CD14-positive monocyte (primary cell): Measurements from ENCODE around the gene MAST4. TPM values are rescaled to one million over a fixed set of nuclear protein-coding genes. Genes with fewer than 3 reads are reported as not detected.

Experiments
- DNase-seq, 3 donors: peaks; one replicate each; pipeline ENCODE4 v3.0.0-alpha.2; 2011 to 2022
- H2AFZ ChIP-seq: 2 replicates; pipeline ENCODE4 v1.6.0; 2012; ENCODE audit warnings: mild to moderate bottlenecking, low read depth, low read length, inconsistent platforms; ENCODE audit not compliant: insufficient read depth, poor library complexity, severe bottlenecking
- H3K27ac ChIP-seq, 2 donors: 1 replicate in 1 of 2; 2 replicates in 1 of 2; pipeline ENCODE4 v1.5.1; 2012 to 2013; ENCODE audit warnings: low read length in 2 of 2, control low read depth in 1 of 2, inconsistent platforms in 1 of 2, low read depth in 1 of 2, mild to moderate bottlenecking in 1 of 2
- H3K27me3 ChIP-seq, 2 donors: one replicate each; pipeline versions ENCODE4 v1.6.0 to v1.6.1; 2011 to 2013; ENCODE audit warnings: low read length in 2 of 2; ENCODE audit not compliant: control insufficient read depth in 2 of 2, insufficient read depth in 2 of 2
- H3K36me3 ChIP-seq, 2 donors: replicated peaks in 1 of 2; 1 replicate in 1 of 2; 2 replicates in 1 of 2; pipeline versions ENCODE4 v1.5.1 to v1.6.1; 2012 to 2013; ENCODE audit warnings: low read length in 2 of 2, control low read depth in 1 of 2, inconsistent platforms in 1 of 2, mild to moderate bottlenecking in 1 of 2; ENCODE audit not compliant: insufficient read depth in 2 of 2, control insufficient read depth in 1 of 2
- H3K4me1 ChIP-seq, 2 donors: 1 replicate in 1 of 2; 2 replicates in 1 of 2; pipeline versions ENCODE4 v1.5.1 to v1.6.1; 2012 to 2013; ENCODE audit warnings: low read length in 2 of 2, control low read depth in 1 of 2, inconsistent platforms in 1 of 2, mild to moderate bottlenecking in 1 of 2, moderate library complexity in 1 of 2; ENCODE audit not compliant: insufficient read depth in 2 of 2, control insufficient read depth in 1 of 2
- H3K4me2 ChIP-seq: replicated peaks from 2 replicates; pipeline ENCODE3; 2012; ENCODE audit warnings: low read length, moderate library complexity, mild to moderate bottlenecking; ENCODE audit not compliant: poor library complexity, severe bottlenecking; ENCODE audit errors: extremely low read depth
- H3K4me3 ChIP-seq, 3 experiments: fragments of 200-600 bp in 1 of 3; sonication (generic) in 1 of 3; replicated peaks in 1 of 3; 1 replicate in 2 of 3; 2 replicates in 1 of 3; pipeline ENCODE4 v1.5.1; 2011 to 2013; ENCODE audit warnings: low read length in 3 of 3, mild to moderate bottlenecking in 3 of 3, control low read depth in 2 of 3, low read depth in 2 of 3, inconsistent platforms in 1 of 3, moderate library complexity in 1 of 3
- H3K79me2 ChIP-seq: 2 replicates; pipeline ENCODE4 v1.6.0; 2012; ENCODE audit warnings: mild to moderate bottlenecking, control low read depth, inconsistent platforms, low read length, moderate library complexity; ENCODE audit not compliant: insufficient read depth
- H3K9ac ChIP-seq: 2 replicates; pipeline ENCODE4 v1.6.0; 2017; ENCODE audit warnings: low read length, mild to moderate bottlenecking; ENCODE audit not compliant: insufficient read depth, poor library complexity, severe bottlenecking
- H3K9me3 ChIP-seq, 2 donors: replicated peaks in 1 of 2; 1 replicate in 1 of 2; 2 replicates in 1 of 2; pipeline versions ENCODE4 v1.5.1 to v1.6.1; 2012 to 2013; ENCODE audit warnings: low read length in 2 of 2, control low read depth in 1 of 2; ENCODE audit not compliant: control insufficient read depth in 1 of 2, insufficient read depth in 1 of 2
- H4K20me1 ChIP-seq: 2 replicates; pipeline ENCODE4 v1.6.0; 2012; ENCODE audit warnings: mild to moderate bottlenecking, low read length, control low read depth, moderate library complexity; ENCODE audit not compliant: insufficient read depth
- H3K27ac Mint-ChIP-seq, 7 donors: one replicate each; pipeline ENCODE4 v1.8.0; 2020; ENCODE audit warnings: mild to moderate bottlenecking in 7 of 7, mixed read lengths in 7 of 7, moderate library complexity in 6 of 7, inconsistent platforms in 2 of 7
- H3K27me3 Mint-ChIP-seq, 3 donors: one replicate each; pipeline ENCODE4 v1.8.0; 2021 to 2022; ENCODE audit warnings: low read depth in 3 of 3, mild to moderate bottlenecking in 3 of 3, mixed read lengths in 3 of 3, moderate library complexity in 3 of 3, inconsistent platforms in 1 of 3
- H3K36me3 Mint-ChIP-seq, 2 donors: one replicate each; pipeline ENCODE4 v1.8.0; 2020; ENCODE audit warnings: mixed read lengths in 2 of 2, inconsistent platforms in 1 of 2, mild to moderate bottlenecking in 1 of 2
- H3K4me1 Mint-ChIP-seq: one replicate; pipeline ENCODE4 v1.8.0; 2020; ENCODE audit warnings: mild to moderate bottlenecking, mixed read lengths
- H3K4me3 Mint-ChIP-seq, 2 donors: one replicate each; pipeline ENCODE4 v1.8.0; 2020; ENCODE audit warnings: mild to moderate bottlenecking in 2 of 2, mixed read lengths in 2 of 2, moderate library complexity in 1 of 2
- H3K9me3 Mint-ChIP-seq, 7 donors: one replicate each; pipeline ENCODE4 v1.8.0; 2020 to 2022; ENCODE audit warnings: mixed read lengths in 7 of 7, mild to moderate bottlenecking in 6 of 7, moderate library complexity in 6 of 7, inconsistent platforms in 2 of 7
- CTCF ChIP-seq: fragments of 200-600 bp; IDR thresholded peaks from one replicate; pipeline ENCODE4 v1.8.0; 2022; ENCODE audit warnings: antibody characterized with exemption, mild to moderate bottlenecking
- WGBS: methylation state at CpG from one replicate; pipeline ENCODE4 v1.1.5; 2013; ENCODE audit warnings: missing lambda C conversion rate; ENCODE audit not compliant: insufficient coverage; 5-methylcytosine and 5-hydroxymethylcytosine counted together
- intact Hi-C, 2 donors: fragments of 100-400 bp; cut with micrococcal nuclease; formaldehyde crosslinking; loops; one replicate each; pipeline versions ENCODE4 v1.15.0 to v1.15.1; 2023
- polyA plus RNA-seq, 3 donors: library from polyadenylated mRNA; depleted of rRNA in 1 of 3; unstranded in 2 of 3; stranded (reverse) in 1 of 3; fragments of 300-500 nt in 2 of 3; fragments of >200 nt in 1 of 3; fragmentation: Illumina TruSeq in 2 of 3; gene quantifications; 1 replicate in 2 of 3; 2 replicates in 1 of 3; pipeline ENCODE4 v1.2.3, GENCODE V29; 2012 to 2021

MAST4 gene
- polyA plus RNA-seq, 3 donors = 0.03 to 0.24 TPM; not detected in 1

GRCh38 chr5:66652818-66653217 lies 56.6 kb downstream of the MAST4 start:
- Mint-ChIP-seq H3K9me3 (peaks cover 0 to 5% (median 0%) of the 10 kb centered on the region in 7 donors), H3K27me3 (peaks cover 0 to 4% (median 0%) of the 10 kb centered on the region in 3 donors), H3K4me3 (no peak overlapping the region), H3K27ac (no peak overlapping the region), H3K36me3 (no peaks in the 10 kb centered on the region), H3K4me1 (no peaks in the 10 kb centered on the region)
- Histone ChIP-seq H3K9me3 (peaks cover 0 to 5% of the 10 kb centered on the region in 2 donors), H3K4me1 (no peaks in the 10 kb centered on the region), H4K20me1 (no peaks in the 10 kb centered on the region), H2AFZ (no peak overlapping the region), H3K27me3 (no peaks in the 10 kb centered on the region), H3K4me2 (no peak overlapping the region), H3K9ac (no peak overlapping the region), H3K27ac (no peak overlapping the region), H3K4me3 (no peak overlapping the region), H3K79me2 (no peaks in the 10 kb centered on the region), H3K36me3 (no peaks in the 10 kb centered on the region)
- no peak for TF ChIP-seq CTCF
- no CpG with 5 or more reads among the region's 3 CpGs for WGBS
- no peak for DNase-seq
- intact Hi-C loops = no loop called here

- no peak overlapping the region for H3K27ac Mint-ChIP-seq
- no peak overlapping the region for H3K4me3 Mint-ChIP-seq
These were observed 57.1 kb downstream of the MAST4 start for GRCh38 chr5:66653325-66653724.

More at GRCh38 chr5:66653325-66653724, 57.1 kb downstream of the MAST4 start:
- H3K4me1 Mint-ChIP-seq = no peaks in the 10 kb centered on the region
- intact Hi-C loops = no loop called here
- Histone ChIP-seq H3K36me3 (no peaks in the 10 kb centered on the region), H2AFZ (no peak overlapping the region), H3K9ac (no peak overlapping the region), H3K4me3 (no peak overlapping the region), H3K4me1 (no peaks in the 10 kb centered on the region), H3K79me2 (no peaks in the 10 kb centered on the region), H4K20me1 (no peaks in the 10 kb centered on the region), H3K9me3 (peaks cover 0 to 5% of the 10 kb centered on the region in 2 donors), H3K4me2 (no peak overlapping the region), H3K27me3 (no peaks in the 10 kb centered on the region), H3K27ac (no peak overlapping the region)
- DNase-seq = no peak
- H3K9me3 Mint-ChIP-seq = peaks cover 0 to 5% (median 0%) of the 10 kb centered on the region in 7 donors
- no peak for TF ChIP-seq CTCF
- no peaks in the 10 kb centered on the region for H3K36me3 Mint-ChIP-seq
- WGBS = 80% methylated on average over 1 of the region's 1 CpG
- peaks cover 0 to 4% (median 0%) of the 10 kb centered on the region in 3 donors for H3K27me3 Mint-ChIP-seq
